GM12874 (cell line): ENCODE measurements around the gene BTF3L4.

ENCODE experiments used
- TF ChIP-seq, protein P1 (sequence below): IDR thresholded peaks from 2 replicates; pipeline ENCODE4 v1.5.1; 2011; ENCODE audit warnings: low read depth, mild to moderate bottlenecking, control low read depth, low read length, moderate library complexity; ENCODE audit not compliant: insufficient read depth

Gene BTF3L4

DNA sequence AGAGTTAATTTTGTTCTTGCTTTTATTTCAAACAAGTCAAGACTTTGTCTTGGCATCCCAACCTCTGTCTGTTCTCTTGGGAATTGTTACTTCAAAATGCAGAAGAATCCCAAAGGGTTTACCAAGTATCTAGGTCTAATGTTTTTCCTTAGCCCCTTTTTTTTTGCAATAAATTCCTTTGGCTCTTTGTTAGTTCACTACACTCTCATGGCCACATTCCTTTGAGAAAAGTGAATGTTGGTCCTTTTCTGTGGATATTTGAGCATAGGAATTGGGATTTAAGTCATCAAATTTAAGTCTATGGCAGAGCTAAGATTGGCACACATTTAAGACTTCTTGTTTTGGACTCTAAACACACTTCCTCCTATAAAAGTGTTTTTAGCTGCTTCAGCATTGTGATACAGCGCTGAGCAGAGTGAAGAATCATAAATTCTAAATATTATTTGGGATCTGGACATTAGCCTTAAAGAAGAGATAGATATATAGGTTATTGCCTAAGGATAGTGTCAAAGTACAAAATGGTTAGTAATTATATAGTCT lies 1.9 kb downstream of the BTF3L4 start:
- TF ChIP-seq, protein P1, sequence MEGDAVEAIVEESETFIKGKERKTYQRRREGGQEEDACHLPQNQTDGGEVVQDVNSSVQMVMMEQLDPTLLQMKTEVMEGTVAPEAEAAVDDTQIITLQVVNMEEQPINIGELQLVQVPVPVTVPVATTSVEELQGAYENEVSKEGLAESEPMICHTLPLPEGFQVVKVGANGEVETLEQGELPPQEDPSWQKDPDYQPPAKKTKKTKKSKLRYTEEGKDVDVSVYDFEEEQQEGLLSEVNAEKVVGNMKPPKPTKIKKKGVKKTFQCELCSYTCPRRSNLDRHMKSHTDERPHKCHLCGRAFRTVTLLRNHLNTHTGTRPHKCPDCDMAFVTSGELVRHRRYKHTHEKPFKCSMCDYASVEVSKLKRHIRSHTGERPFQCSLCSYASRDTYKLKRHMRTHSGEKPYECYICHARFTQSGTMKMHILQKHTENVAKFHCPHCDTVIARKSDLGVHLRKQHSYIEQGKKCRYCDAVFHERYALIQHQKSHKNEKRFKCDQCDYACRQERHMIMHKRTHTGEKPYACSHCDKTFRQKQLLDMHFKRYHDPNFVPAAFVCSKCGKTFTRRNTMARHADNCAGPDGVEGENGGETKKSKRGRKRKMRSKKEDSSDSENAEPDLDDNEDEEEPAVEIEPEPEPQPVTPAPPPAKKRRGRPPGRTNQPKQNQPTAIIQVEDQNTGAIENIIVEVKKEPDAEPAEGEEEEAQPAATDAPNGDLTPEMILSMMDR = no peak

GRCh38 chr1:52059321-52059720 lies 3.2 kb downstream of the BTF3L4 start:
- TF ChIP-seq, protein P1 = no peak

DNA sequence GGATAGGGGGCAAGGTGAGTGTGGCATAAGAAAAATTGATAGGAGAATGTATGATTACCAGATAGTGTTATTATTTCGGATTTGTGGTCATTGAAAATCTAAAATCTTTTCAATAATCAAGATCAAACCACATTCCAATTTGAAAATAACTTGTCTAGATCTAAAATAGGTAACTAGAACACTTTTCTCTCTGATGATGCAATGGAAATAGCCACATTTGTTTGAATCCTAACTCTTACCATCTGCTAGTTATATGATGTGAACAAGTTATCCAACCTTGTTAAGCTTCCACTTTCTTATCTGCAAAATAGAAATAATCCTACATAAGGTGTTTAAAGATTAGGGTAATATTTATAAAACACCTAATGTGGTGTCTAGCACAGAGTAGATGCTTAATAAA lies 3.8 kb downstream of the BTF3L4 start:
- TF ChIP-seq, protein P1 = no peak

GRCh38 chr1:52060822-52061221 lies 4.7 kb downstream of the BTF3L4 start:
- TF ChIP-seq, protein P1 = no peak

GRCh38 chr1:52063192-52063591 lies 7.1 kb downstream of the BTF3L4 start:
- TF ChIP-seq, protein P1 = no peak

DNA sequence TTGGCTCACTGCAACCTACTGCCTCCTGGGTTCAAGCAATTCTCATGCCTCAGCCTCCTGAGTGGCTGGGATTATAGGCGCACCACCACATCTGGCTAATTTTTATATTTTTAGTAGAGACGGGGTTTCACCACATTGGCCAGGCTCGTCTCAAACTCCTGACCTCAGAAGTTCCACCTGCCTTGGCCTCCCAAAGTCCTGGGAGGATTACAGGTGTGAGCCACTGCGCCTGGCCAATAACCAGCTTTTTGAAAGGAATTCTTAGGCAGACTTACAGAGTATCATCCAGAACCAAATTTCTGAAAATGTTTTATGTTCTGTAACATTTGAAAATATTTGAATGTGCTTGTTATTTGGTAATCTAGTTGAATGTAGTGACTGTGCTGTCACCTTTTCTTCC lies 14.6 kb downstream of the BTF3L4 start:
- TF ChIP-seq, protein P1 = no peak

GRCh38 chr1:52072291-52072690 lies 16.2 kb downstream of the BTF3L4 start:
- TF ChIP-seq, protein P1 = no peak
